Thyroid gland (tissue), 4 donors: ENCODE data around the gene WDR70. TPM values are rescaled to one million over a fixed set of nuclear protein-coding genes. Genes with fewer than 3 reads are reported as not detected.

Experiments
- DNase-seq, 2 donors: peaks; one replicate each; pipeline ENCODE4 v3.0.0-alpha.2; 2019
- H3K27ac ChIP-seq, 3 donors: fragments of 200-600 bp; sonication (generic); 1 replicate in 2 of 3; 2 replicates in 1 of 3; pipeline ENCODE4 v1.5.1; 2016 to 2019; ENCODE audit warnings: mild to moderate bottlenecking in 1 of 3, moderate library complexity in 1 of 3
- H3K27me3 ChIP-seq: fragments of 200-600 bp; sonication (generic); one replicate; pipeline ENCODE4 v1.5.1; 2019
- H3K36me3 ChIP-seq, 2 donors: fragments of 200-600 bp; sonication (generic); one replicate each; pipeline ENCODE4 v1.5.1; 2016 to 2019
- H3K4me1 ChIP-seq, 2 donors: fragments of 200-600 bp; sonication (generic); one replicate each; pipeline ENCODE4 v1.5.1; 2017 to 2019
- H3K4me3 ChIP-seq, 3 donors: fragments of 200-600 bp; sonication (generic); replicated peaks in 1 of 3; 1 replicate in 2 of 3; 2 replicates in 1 of 3; pipeline ENCODE4 v1.5.1; 2016; ENCODE audit warnings: mild to moderate bottlenecking in 1 of 3
- H3K9me3 ChIP-seq: fragments of 200-600 bp; sonication (generic); one replicate; pipeline ENCODE4 v1.5.1; 2017
- CTCF ChIP-seq, 6 experiments: fragments of 200-600 bp in 3 of 6; fragments of 450-650 bp in 3 of 6; sonication (generic) in 3 of 6; IDR thresholded peaks; one replicate each; pipeline ENCODE4 v1.5.1; 2016 to 2019; ENCODE audit warnings: antibody characterized with exemption in 6 of 6, mild to moderate bottlenecking in 2 of 6, inconsistent platforms in 1 of 6, moderate library complexity in 1 of 6
- POLR2A ChIP-seq, 2 donors: fragments of 450-650 bp; IDR thresholded peaks; one replicate each; pipeline ENCODE4 v1.6.1; 2017; ENCODE audit warnings: antibody characterized with exemption in 2 of 2, mild to moderate bottlenecking in 2 of 2, moderate library complexity in 1 of 2
- WGBS, 2 donors: methylation state at CpG; one replicate each; pipeline ENCODE4 v1.1.5; 2017; 5-methylcytosine and 5-hydroxymethylcytosine counted together
- intact Hi-C: fragments of 100-400 bp; cut with DNase I; formaldehyde crosslinking; loops from one replicate; pipeline ENCODE4 v1.15.1; 2023
- total RNA-seq, 4 donors: library from RNA; depleted of rRNA; stranded (reverse); fragments of >200 nt; gene quantifications; one replicate each; pipeline ENCODE4 v1.2.3, GENCODE V29; 2016

WDR70 gene
- total RNA-seq, 4 donors from 2014 or later: 31.3 to 103 (median 33.5) TPM

GRCh38 chr5:37737326-37738056, 358.4 kb downstream of the WDR70 start:
- intact Hi-C loops: no loop called here
- Histone ChIP-seq H3K36me3 (no peaks in the 10 kb centered on the region), H3K27me3 (no peaks in the 10 kb centered on the region), H3K4me3 (no peak overlapping the region), H3K9me3 (no peaks in the 10 kb centered on the region), H3K27ac (no peak overlapping the region), H3K4me1 (no peaks in the 10 kb centered on the region)
- no peak for DNase-seq
- WGBS, 2 donors: 96 to 97% methylated on average over 4 of the region's 4 CpGs
- TF ChIP-seq POLR2A (IDR thresholded peaks at IDR 0.05): no peak
- TF ChIP-seq CTCF (IDR thresholded peaks at IDR 0.05): no peak

GRCh38 chr5:37738057-37738691, 359.1 kb downstream of the WDR70 start:
- peaks cover 0 to 2% of the 10 kb centered on the region in 2 donors for H3K36me3 ChIP-seq
- H3K27ac ChIP-seq: no peak overlapping the region
- H3K9me3 ChIP-seq: no peaks in the 10 kb centered on the region
- H3K4me3 ChIP-seq: no peak overlapping the region
- H3K4me1 ChIP-seq: no peaks in the 10 kb centered on the region
- no peak for DNase-seq
- H3K27me3 ChIP-seq: no peaks in the 10 kb centered on the region
- TF ChIP-seq CTCF (IDR thresholded peaks at IDR 0.05) (no peak), POLR2A (IDR thresholded peaks at IDR 0.05) (no peak)
- WGBS, 2 donors: 75 to 79% methylated on average over 4 of the region's 4 CpGs
- intact Hi-C loops: no loop called here

DNA sequence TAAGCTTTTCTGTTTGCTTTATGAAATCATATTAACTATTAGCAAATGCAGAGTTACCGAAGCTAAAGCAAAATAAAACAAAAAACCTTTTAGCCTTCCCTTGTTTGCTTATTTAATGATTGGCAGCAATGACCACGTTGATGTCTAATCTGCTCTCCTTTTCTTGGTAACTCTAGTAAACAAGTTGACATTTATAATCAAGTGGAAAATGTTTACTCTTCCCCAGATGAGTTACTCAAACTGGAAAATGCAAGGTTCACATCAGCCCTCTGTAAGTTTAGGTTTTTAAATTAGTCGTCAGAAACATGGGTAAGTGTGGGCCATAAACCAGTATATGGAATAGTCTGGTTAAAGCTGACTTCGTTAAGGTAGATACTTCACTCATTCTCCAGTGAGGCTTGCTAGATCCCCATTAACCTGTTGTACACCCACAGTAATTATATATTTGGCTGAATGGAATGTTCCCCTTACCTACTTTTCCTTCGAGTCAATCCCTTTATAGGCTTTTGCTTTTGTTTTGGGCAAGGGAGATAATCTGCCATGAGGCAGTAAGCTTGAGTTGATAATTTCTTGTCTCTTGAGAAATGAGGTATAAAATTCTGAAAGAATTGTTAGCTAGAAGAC, 359.9 kb downstream of the WDR70 start:
- Histone ChIP-seq H3K9me3 (no peaks in the 10 kb centered on the region), H3K4me1 (no peaks in the 10 kb centered on the region), H3K27ac (no peak overlapping the region), H3K4me3 (no peak overlapping the region), H3K36me3 (peaks cover 0 to 3% of the 10 kb centered on the region in 2 donors), H3K27me3 (no peaks in the 10 kb centered on the region)
- DNase-seq: no peak
- intact Hi-C loops: no loop called here
- 88 to 93% methylated on average over 5 of the region's 5 CpGs for WGBS, 2 donors
- no peak for TF ChIP-seq POLR2A (IDR thresholded peaks at IDR 0.05)
- no peak for TF ChIP-seq CTCF (IDR thresholded peaks at IDR 0.05)

DNA sequence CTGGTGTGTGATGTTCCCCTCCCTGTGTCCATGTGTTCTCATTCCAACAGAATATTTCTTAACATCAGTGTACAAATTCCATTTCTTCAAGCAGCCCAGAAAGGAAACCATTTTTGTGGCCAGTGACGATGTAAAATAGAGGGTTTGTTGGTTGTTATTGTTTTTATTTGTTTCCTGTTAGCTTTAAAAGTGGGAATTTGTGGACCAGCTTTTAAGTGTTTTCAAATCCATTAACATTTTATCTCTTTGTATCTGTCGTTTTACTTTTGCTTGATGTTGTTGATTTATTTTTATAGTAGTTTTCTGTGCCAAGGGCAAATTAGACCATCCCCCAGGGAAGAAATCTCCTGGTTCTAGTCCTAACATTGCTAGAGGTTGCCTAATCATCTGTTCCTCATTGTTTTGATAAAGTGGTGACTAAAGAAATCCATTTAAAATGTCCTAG, 360.7 kb downstream of the WDR70 start:
- TF ChIP-seq POLR2A (IDR thresholded peaks at IDR 0.05) (no peak), CTCF (IDR thresholded peaks at IDR 0.05) (no peak)
- DNase-seq: no peak
- Histone ChIP-seq H3K4me1 (no peaks in the 10 kb centered on the region), H3K4me3 (no peak overlapping the region), H3K27me3 (no peaks in the 10 kb centered on the region), H3K27ac (no peak overlapping the region), H3K36me3 (peaks cover 0 to 3% of the 10 kb centered on the region in 2 donors), H3K9me3 (no peaks in the 10 kb centered on the region)
- WGBS, 2 donors: 66 to 69% methylated on average over 2 of the region's 2 CpGs
- intact Hi-C loops: no loop called here
